Spleen (tissue), 11 donors: ENCODE measurements around the gene PTPRN2. TPM values are rescaled to one million over a fixed set of nuclear protein-coding genes. Genes with fewer than 3 reads are reported as not detected.

Source experiments
- DNase-seq: peaks from one replicate; pipeline ENCODE4 v3.0.0-alpha.2; 2020
- H3K27ac ChIP-seq, 8 donors: fragments of 200-600 bp; sonication (generic) in 7 of 8; 1 replicate in 4 of 8; 2 replicates in 4 of 8; pipeline versions ENCODE4 v1.5.0 to v1.8.0; 2016 to 2021; ENCODE audit warnings: inconsistent platforms in 4 of 8, mild to moderate bottlenecking in 4 of 8, moderate library complexity in 1 of 8
- H3K27me3 ChIP-seq, 7 donors: fragments of 200-600 bp; sonication (generic) in 6 of 7; replicated peaks in 1 of 7; 1 replicate in 4 of 7; 2 replicates in 3 of 7; pipeline versions ENCODE4 v1.5.0 to v1.8.0; 2016 to 2021; ENCODE audit warnings: inconsistent platforms in 3 of 7, mild to moderate bottlenecking in 1 of 7
- H3K36me3 ChIP-seq, 6 donors: fragments of 200-600 bp; sonication (generic) in 5 of 6; 1 replicate in 4 of 6; 2 replicates in 2 of 6; pipeline versions ENCODE4 v1.5.0 to v1.8.0; 2016 to 2021; ENCODE audit warnings: inconsistent platforms in 2 of 6
- H3K4me1 ChIP-seq, 6 donors: fragments of 200-600 bp; sonication (generic) in 5 of 6; 1 replicate in 3 of 6; 2 replicates in 3 of 6; pipeline versions ENCODE4 v1.5.0 to v1.8.0; 2016 to 2021; ENCODE audit warnings: inconsistent platforms in 3 of 6
- H3K4me3 ChIP-seq, 8 donors: fragments of 200-600 bp; sonication (generic) in 7 of 8; 1 replicate in 4 of 8; 2 replicates in 4 of 8; pipeline versions ENCODE4 v1.5.0 to v1.8.0; 2016 to 2021; ENCODE audit warnings: inconsistent platforms in 4 of 8, mild to moderate bottlenecking in 4 of 8, moderate library complexity in 2 of 8
- H3K9me3 ChIP-seq, 8 donors: fragments of 200-600 bp; sonication (generic) in 7 of 8; 1 replicate in 4 of 8; 2 replicates in 4 of 8; pipeline versions ENCODE4 v1.5.0 to v1.8.0; 2016 to 2021; ENCODE audit warnings: inconsistent platforms in 4 of 8
- CTCF ChIP-seq, 11 experiments: fragments of 200-600 bp in 7 of 11; fragments of 450-650 bp in 4 of 11; sonication (generic) in 4 of 11; IDR thresholded peaks in 8 of 11; conservative IDR thresholded peaks in 3 of 11; 1 replicate in 7 of 11; 2 replicates in 4 of 11; pipeline versions ENCODE4 v1.4.0 to v1.8.0; 2016 to 2021; ENCODE audit warnings: antibody characterized with exemption in 11 of 11, inconsistent platforms in 4 of 11, mild to moderate bottlenecking in 1 of 11
- POLR2A ChIP-seq, 3 donors: fragments of 450-650 bp; IDR thresholded peaks; one replicate each; pipeline ENCODE4 v1.5.1; 2017; ENCODE audit warnings: antibody characterized with exemption in 3 of 3, mild to moderate bottlenecking in 1 of 3
- POLR2AphosphoS5 ChIP-seq, 3 donors: sonication (generic); formaldehyde crosslinking; IDR thresholded peaks; one replicate each; pipeline ENCODE4 v1.5.1; 2017; ENCODE audit warnings: antibody characterized with exemption in 3 of 3
- WGBS, 5 donors: extraction: QIAGEN DNeasy Blood & Tissue Kit in 3 of 5; methylation state at CpG; one replicate each; pipeline versions ENCODE4 v1.1.5 to v1.1.7; 2013 to 2018; 5-methylcytosine and 5-hydroxymethylcytosine counted together
- intact Hi-C: fragments of 100-400 bp; cut with DNase I; formaldehyde crosslinking; loops from one replicate; pipeline ENCODE4 v1.15.0; 2023; ENCODE audit warnings: low total_unique reads
- polyA plus RNA-seq, 3 donors: library from polyadenylated mRNA; stranded (reverse); fragments of 200-250 nt; gene quantifications; one replicate each; pipeline ENCODE4 v1.2.1, GENCODE V29; 2013
- total RNA-seq, 7 donors: library from RNA; depleted of rRNA in 3 of 7; stranded (reverse); fragments of >200 nt in 3 of 7; fragmentation: NEBNext Ultra II Directional in 4 of 7; extraction: Animal tissue kit (Norgen Biotek cat#: 25700) in 4 of 7; gene quantifications; one replicate each; pipeline versions ENCODE4 v1.1.0 to v1.2.1, GENCODE V29; 2016 to 2021
- donor health status: healthy with polysubstance abuse.
- donor health status: DM: no; HTN: no; CAD: no; lungs with moderate emphysema.
- donor health status: DM: no; HTN: no; CAD: no.
- donor health status: Bipolar disorder and iron deficiency.
- donor health status: healthy.
- donor health status: DM: no; HTN: no; CAD: no.
- donor health status: DM: yes; HTN: yes; CAD: no.

Gene PTPRN2
- total and polyA plus RNA-seq, 10 donors = 7.0 to 22.8 (median 16.8) TPM

- intact Hi-C loops = loop anchor here (5.0 kb wide), 1 partner anchor 445 kb away; no protein-coding TSS in a partner anchor
- DNase-seq = peak; percentile 55
- no peak overlapping the region for H3K4me3 ChIP-seq
Measured at GRCh38 chr7:157877298-157878090, 710.1 kb downstream of the PTPRN2 start.

GRCh38 chr7:157876469-157877285 is 710.9 kb downstream of the PTPRN2 start:
- H3K4me3 ChIP-seq = no peak overlapping the region
- H3K9me3 ChIP-seq = peaks cover 0 to 8% (median 0%) of the 10 kb centered on the region in 8 donors
- no peaks in the 10 kb centered on the region for H3K36me3 ChIP-seq
- peaks cover 0 to 45% (median 0%) of the 10 kb centered on the region in 7 donors for H3K27me3 ChIP-seq
- peak; percentile 73 for DNase-seq
- no peak for TF ChIP-seq POLR2A (IDR thresholded peaks at IDR 0.05)
- WGBS, 5 donors = 76 to 84% (median 78%) methylated on average over 14 to 36 of the region's 36 CpGs
- intact Hi-C loops = loop anchor here (5.0 kb wide), 1 partner anchor 444 kb away; no protein-coding TSS in a partner anchor
- H3K4me1 ChIP-seq = peaks cover 0 to 26% (median 15%) of the 10 kb centered on the region in 6 donors
- H3K27ac ChIP-seq = no peak overlapping the region

More at GRCh38 chr7:157877298-157878090, 710.1 kb downstream of the PTPRN2 start:
- H3K27ac ChIP-seq = no peak overlapping the region
- peaks cover 0 to 43% (median 0%) of the 10 kb centered on the region in 7 donors for H3K27me3 ChIP-seq
- peaks cover 0 to 15% (median 0%) of the 10 kb centered on the region in 8 donors for H3K9me3 ChIP-seq
- peaks cover 0 to 26% (median 15%) of the 10 kb centered on the region in 6 donors for H3K4me1 ChIP-seq
- WGBS, 5 donors = 66 to 68% (median 67%) methylated on average over 28 to 31 of the region's 31 CpGs
- TF ChIP-seq POLR2AphosphoS5 (IDR thresholded peaks at IDR 0.05) (no peak), CTCF (IDR thresholded peaks at IDR 0.05 in 8 of 11, conservative IDR thresholded peaks at IDR 0.05 in 3 of 11) (no peak)
- no peaks in the 10 kb centered on the region for H3K36me3 ChIP-seq

- Histone ChIP-seq H3K36me3 (no peaks in the 10 kb centered on the region), H3K27ac (peak overlapping the region in 1 of 8 donors; percentile 28), H3K4me1 (peaks cover 0 to 26% (median 15%) of the 10 kb centered on the region in 6 donors), H3K27me3 (peaks cover 0 to 45% (median 0%) of the 10 kb centered on the region in 7 donors), H3K4me3 (peak overlapping the region in 3 of 8 donors; percentile 2 to 45 (median 10)), H3K9me3 (no peaks in the 10 kb centered on the region)
- intact Hi-C loops = loop anchor here (5.0 kb wide), 1 partner anchor 443 kb away; no protein-coding TSS in a partner anchor
- 27 to 36% (median 30%) methylated on average over 24 to 30 of the region's 30 CpGs for WGBS, 5 donors
- peak; percentile 81 for DNase-seq
- TF ChIP-seq CTCF (IDR thresholded peaks at IDR 0.05 in 8 of 11, conservative IDR thresholded peaks at IDR 0.05 in 3 of 11) = peak; percentile 33 to 76 (median 64)
- peak in 2 of 3 donors; percentile 21 to 41 for TF ChIP-seq POLR2AphosphoS5 (IDR thresholded peaks at IDR 0.05)
- TF ChIP-seq POLR2A (IDR thresholded peaks at IDR 0.05) = no peak
Measured at GRCh38 chr7:157875230-157876179, 712.1 kb downstream of the PTPRN2 start.

- H3K27me3 ChIP-seq = peaks cover 0 to 45% (median 0%) of the 10 kb centered on the region in 7 donors
- H3K4me1 ChIP-seq = peaks cover 0 to 26% (median 15%) of the 10 kb centered on the region in 6 donors
- WGBS, 5 donors = 43 to 60% (median 52%) methylated on average over 12 of the region's 12 CpGs
- peak overlapping the region in 3 of 8 donors; percentile 2 to 45 (median 10) for H3K4me3 ChIP-seq
- peaks cover 0 to 4% (median 2%) of the 10 kb centered on the region in 8 donors for H3K9me3 ChIP-seq
- no peaks in the 10 kb centered on the region for H3K36me3 ChIP-seq
- intact Hi-C loops = loop anchor here (5.0 kb wide), 1 partner anchor 443 kb away; no protein-coding TSS in a partner anchor
- no peak for DNase-seq
- H3K27ac ChIP-seq = peak overlapping the region in 1 of 8 donors; percentile 28
- TF ChIP-seq POLR2AphosphoS5 (IDR thresholded peaks at IDR 0.05) = no peak
- no peak for TF ChIP-seq CTCF (IDR thresholded peaks at IDR 0.05 in 8 of 11, conservative IDR thresholded peaks at IDR 0.05 in 3 of 11)
- no peak for TF ChIP-seq POLR2A (IDR thresholded peaks at IDR 0.05)
Measured at GRCh38 chr7:157874870-157875229, 712.8 kb downstream of the PTPRN2 start.
